PC-9 (cell line): Measurements from ENCODE around the gene NLGN1. TPM values are rescaled to one million over a fixed set of nuclear protein-coding genes. Genes with fewer than 3 reads are reported as not detected.

Experiments used
- BruUV-seq: library from RNA; stranded (reverse); fragments of 400-500 nt; replicated peaks from 2 replicates; lab custom pipeline; 2021; lab: Mats Ljungman, UMichigan
- CTCF ChIA-PET: fragments of 300-600 bp; sonication (Branson Sonifier 250); formaldehyde crosslinking; loops from one replicate; lab custom pipeline; 2022; ENCODE audit warnings: antibody characterized with exemption; lab: Charles Lee
- POLR2A ChIA-PET: fragments of 300-600 bp; sonication (Branson Sonifier 250); formaldehyde crosslinking; loops from one replicate; lab custom pipeline; 2022; ENCODE audit warnings: antibody characterized with exemption; ENCODE audit not compliant: unreplicated experiment; lab: Charles Lee
- DNase-seq, 2 experiments: peaks; one replicate each; pipeline versions ENCODE4 v3.0.0 to v3.0.0-alpha.2; 2015 to 2022; ENCODE audit warnings: mixed read lengths in 1 of 2
- H2AFZ ChIP-seq: fragments of 200-600 bp; sonication (generic); 2 replicates; pipeline ENCODE4 v1.8.1; 2017; ENCODE audit warnings: antibody characterized with exemption
- H3F3A ChIP-seq: fragments of 200-600 bp; sonication (generic); 2 replicates; pipeline ENCODE4 v1.8.1; 2017; ENCODE audit warnings: antibody characterized with exemption, mild to moderate bottlenecking, low read depth; ENCODE audit not compliant: insufficient read depth
- H3K27ac ChIP-seq: fragments of 200-600 bp; sonication (generic); 2 replicates; pipeline ENCODE4 v1.6.1; 2016; ENCODE audit warnings: mixed run types
- H3K27me3 ChIP-seq: fragments of 200-600 bp; sonication (generic); 2 replicates; pipeline ENCODE4 v1.6.1; 2016; ENCODE audit warnings: low read depth, mixed run types; ENCODE audit not compliant: insufficient read depth
- H3K36me3 ChIP-seq: fragments of 200-600 bp; sonication (generic); 2 replicates; pipeline ENCODE4 v1.6.1; 2016; ENCODE audit warnings: low read depth, mixed run types
- H3K4me1 ChIP-seq: fragments of 200-600 bp; sonication (generic); replicated peaks from 2 replicates; pipeline ENCODE4 v1.6.1; 2016; ENCODE audit warnings: mixed run types; ENCODE audit not compliant: insufficient read depth
- H3K4me2 ChIP-seq: fragments of 200-600 bp; sonication (generic); 2 replicates; pipeline ENCODE4 v1.6.1; 2017; ENCODE audit warnings: mixed run types
- H3K4me3 ChIP-seq: fragments of 200-600 bp; sonication (generic); 2 replicates; pipeline ENCODE4 v1.6.1; 2016; ENCODE audit warnings: mixed run types
- H3K79me2 ChIP-seq: fragments of 200-600 bp; sonication (generic); 2 replicates; pipeline ENCODE4 v1.6.1; 2017; ENCODE audit warnings: low read depth, mixed run types
- H3K9me2 ChIP-seq: fragments of 200-600 bp; sonication (generic); 2 replicates; pipeline ENCODE4 v1.8.1; 2017; ENCODE audit warnings: mild to moderate bottlenecking; ENCODE audit not compliant: insufficient read depth
- H3K9me3 ChIP-seq: fragments of 200-600 bp; sonication (generic); 2 replicates; pipeline ENCODE4 v1.8.1; 2016; ENCODE audit warnings: low read depth; ENCODE audit not compliant: insufficient read depth
- H4K20me1 ChIP-seq: fragments of 200-600 bp; sonication (generic); 2 replicates; pipeline ENCODE4 v1.8.1; 2017; ENCODE audit not compliant: insufficient read depth
- CTCF ChIP-seq: fragments of 200-600 bp; sonication (generic); conservative IDR thresholded peaks from 2 replicates; pipeline ENCODE4 v1.6.1; 2017; ENCODE audit warnings: mixed run types, antibody characterized with exemption, mild to moderate bottlenecking, moderate library complexity
- EZH2 ChIP-seq: fragments of 200-600 bp; sonication (generic); IDR thresholded peaks from 2 replicates; pipeline ENCODE4 v1.8.0; 2017; ENCODE audit warnings: antibody characterized with exemption, low read depth
- intact Hi-C: fragments of 100-400 bp; cut with micrococcal nuclease; formaldehyde crosslinking; loops from one replicate; pipeline ENCODE4 v1.10.0; 2022; ENCODE audit not compliant: unreplicated experiment
- total RNA-seq: library from RNA; stranded (reverse); gene quantifications from 2 replicates; pipeline ENCODE4 v1.2.3, GENCODE V29; 2021

Gene NLGN1
- total RNA-seq, 1 experiment from 2014 or later = 1.4 TPM

DNA sequence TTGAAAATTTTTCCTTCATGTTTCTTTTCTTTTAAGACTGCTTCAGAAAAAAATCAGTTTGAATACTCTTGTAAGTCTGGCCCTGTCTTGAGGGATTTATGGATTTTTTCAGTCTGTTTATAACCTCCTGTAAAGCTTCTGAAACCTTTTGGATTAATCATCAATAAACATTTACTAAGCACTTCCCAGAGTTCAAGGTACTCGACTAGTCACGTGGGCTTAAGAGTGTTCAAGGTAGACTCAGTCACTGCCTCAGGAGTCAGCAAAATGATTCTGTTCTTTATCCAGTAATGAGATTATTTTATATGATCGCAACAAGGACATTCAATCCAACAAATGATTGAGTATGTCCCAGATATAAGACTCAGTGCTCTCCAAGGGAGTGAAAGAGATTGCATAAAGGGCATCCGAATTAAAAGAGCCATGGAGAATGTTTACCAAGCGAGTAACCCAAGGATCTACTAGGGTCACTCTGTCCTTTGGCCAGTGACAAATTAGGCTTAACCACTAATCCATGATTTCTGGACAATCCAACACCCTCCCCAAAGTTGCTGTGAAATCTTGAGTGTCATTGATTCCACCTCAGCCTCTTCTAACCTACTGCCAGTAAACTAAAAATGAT lies 735.0 kb downstream of the NLGN1 start:
- Histone ChIP-seq H2AFZ (no peak overlapping the region), H3K4me2 (no peak overlapping the region), H3K27ac (no peak overlapping the region), H3K4me3 (no peak overlapping the region), H3K27me3 (no peaks in the 10 kb centered on the region), H4K20me1 (no peaks in the 10 kb centered on the region), H3K9me2 (no peaks in the 10 kb centered on the region), H3K9me3 (no peaks in the 10 kb centered on the region), H3K4me1 (peaks cover 2% of the 10 kb centered on the region), H3K36me3 (no peaks in the 10 kb centered on the region), H3K79me2 (no peaks in the 10 kb centered on the region), H3F3A (no peaks in the 10 kb centered on the region)
- DNase-seq = no peak
- ChIA-PET CTCF (no interaction called here), POLR2A (no interaction called here)
- intact Hi-C loops = no loop called here
- TF ChIP-seq CTCF (no peak), EZH2 (no peak)
- BruUV-seq = no TSS peak

- no peak for TF ChIP-seq CTCF
- TF ChIP-seq EZH2 = no peak
- H3K27ac ChIP-seq = no peak overlapping the region
- no peaks in the 10 kb centered on the region for H3K36me3 ChIP-seq
- intact Hi-C loops = no loop called here
- no peak overlapping the region for H2AFZ ChIP-seq
- H3F3A ChIP-seq = no peaks in the 10 kb centered on the region
- DNase-seq = no peak
- H4K20me1 ChIP-seq = no peaks in the 10 kb centered on the region
- no peak overlapping the region for H3K4me3 ChIP-seq
- H3K9me2 ChIP-seq = 0 out of 2 replicates have a peak, but pooled peaks cover 5% of the 10 kb centered on the region
- H3K4me1 ChIP-seq = no peaks in the 10 kb centered on the region
- BruUV-seq = no TSS peak
- ChIA-PET CTCF (no interaction called here), POLR2A (no interaction called here)
- H3K27me3 ChIP-seq = no peaks in the 10 kb centered on the region
- no peaks in the 10 kb centered on the region for H3K9me3 ChIP-seq
- H3K79me2 ChIP-seq = no peaks in the 10 kb centered on the region
- no peak overlapping the region for H3K4me2 ChIP-seq
Observed at GRCh38 chr3:174146008-174146407, 748.5 kb downstream of the NLGN1 start.

DNA sequence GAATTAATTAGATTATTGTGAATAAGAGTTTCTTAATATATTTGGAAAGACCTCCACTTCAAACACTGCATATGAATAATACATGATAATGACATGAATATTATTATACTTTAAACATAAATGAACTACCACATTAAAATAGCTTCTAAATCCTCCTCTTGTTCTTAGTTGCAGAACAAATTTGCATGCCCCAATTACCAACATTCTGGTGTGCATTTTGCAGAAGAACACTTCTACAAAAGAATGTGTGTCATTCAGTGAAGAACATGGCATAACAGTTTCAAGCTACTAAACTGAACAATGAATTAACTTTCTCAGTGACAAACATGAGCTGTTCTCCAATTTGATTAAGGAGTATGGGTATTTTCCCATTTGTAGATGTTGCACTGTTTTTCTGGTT lies 750.3 kb downstream of the NLGN1 start:
- no peak overlapping the region for H3K27ac ChIP-seq
- H3K79me2 ChIP-seq = no peaks in the 10 kb centered on the region
- TF ChIP-seq CTCF (no peak), EZH2 (no peak)
- ChIA-PET POLR2A (no interaction called here), CTCF (no interaction called here)
- H3K4me3 ChIP-seq = no peak overlapping the region
- 0 out of 2 replicates have a peak, but pooled peaks cover 6% of the 10 kb centered on the region for H3K9me2 ChIP-seq
- H3K9me3 ChIP-seq = no peaks in the 10 kb centered on the region
- BruUV-seq = no TSS peak
- no peaks in the 10 kb centered on the region for H3K27me3 ChIP-seq
- H3K36me3 ChIP-seq = no peaks in the 10 kb centered on the region
- no peaks in the 10 kb centered on the region for H4K20me1 ChIP-seq
- no peak for DNase-seq
- no peaks in the 10 kb centered on the region for H3F3A ChIP-seq
- H3K4me1 ChIP-seq = no peaks in the 10 kb centered on the region
- no peak overlapping the region for H3K4me2 ChIP-seq
- intact Hi-C loops = no loop called here
- no peak overlapping the region for H2AFZ ChIP-seq
